ENCODE results near the gene TGFBR2.

The TGFBR2 gene

DNA sequence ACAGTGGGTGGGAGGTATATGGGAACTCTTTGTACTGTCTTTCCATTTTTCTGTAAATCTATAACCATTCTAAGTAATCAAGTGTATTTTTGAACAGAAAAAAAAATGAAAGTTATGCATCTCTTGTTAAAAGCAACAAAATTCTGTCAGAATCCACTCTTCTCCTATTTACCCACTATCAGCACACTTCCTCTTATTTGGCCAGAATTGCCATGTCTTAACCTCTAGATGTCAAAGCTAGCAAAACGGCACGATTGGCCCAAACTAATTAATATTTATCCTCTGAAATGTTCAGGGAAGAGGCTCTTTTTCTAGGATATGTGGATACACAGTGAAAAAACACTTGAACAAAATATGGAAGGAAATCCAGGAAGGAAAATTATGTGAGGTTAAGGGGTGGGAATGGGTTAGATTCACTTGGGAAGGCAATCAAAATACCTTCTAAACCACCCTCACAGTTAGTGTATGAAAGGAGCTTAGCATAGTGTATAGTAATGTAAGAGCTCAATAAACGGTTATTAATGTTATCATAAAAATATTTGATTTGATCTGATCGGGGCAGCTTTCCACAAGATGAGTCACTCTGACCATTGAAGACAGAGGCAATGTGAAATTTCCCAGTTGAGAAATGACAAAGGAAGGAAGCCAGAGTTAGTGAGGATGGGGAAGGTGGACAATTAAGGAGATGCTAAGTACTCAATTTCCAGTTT, 20.1 kb upstream of the TGFBR2 start:
- TF ChIP-seq, protein P1, sequence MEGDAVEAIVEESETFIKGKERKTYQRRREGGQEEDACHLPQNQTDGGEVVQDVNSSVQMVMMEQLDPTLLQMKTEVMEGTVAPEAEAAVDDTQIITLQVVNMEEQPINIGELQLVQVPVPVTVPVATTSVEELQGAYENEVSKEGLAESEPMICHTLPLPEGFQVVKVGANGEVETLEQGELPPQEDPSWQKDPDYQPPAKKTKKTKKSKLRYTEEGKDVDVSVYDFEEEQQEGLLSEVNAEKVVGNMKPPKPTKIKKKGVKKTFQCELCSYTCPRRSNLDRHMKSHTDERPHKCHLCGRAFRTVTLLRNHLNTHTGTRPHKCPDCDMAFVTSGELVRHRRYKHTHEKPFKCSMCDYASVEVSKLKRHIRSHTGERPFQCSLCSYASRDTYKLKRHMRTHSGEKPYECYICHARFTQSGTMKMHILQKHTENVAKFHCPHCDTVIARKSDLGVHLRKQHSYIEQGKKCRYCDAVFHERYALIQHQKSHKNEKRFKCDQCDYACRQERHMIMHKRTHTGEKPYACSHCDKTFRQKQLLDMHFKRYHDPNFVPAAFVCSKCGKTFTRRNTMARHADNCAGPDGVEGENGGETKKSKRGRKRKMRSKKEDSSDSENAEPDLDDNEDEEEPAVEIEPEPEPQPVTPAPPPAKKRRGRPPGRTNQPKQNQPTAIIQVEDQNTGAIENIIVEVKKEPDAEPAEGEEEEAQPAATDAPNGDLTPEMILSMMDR (IDR thresholded peaks at IDR 0.05; ENCODE audit: insufficient read depth, low read depth, low read length, missing control alignments), result no peak
- no peak for DNase-seq (ENCODE audit: low read depth)

DNA sequence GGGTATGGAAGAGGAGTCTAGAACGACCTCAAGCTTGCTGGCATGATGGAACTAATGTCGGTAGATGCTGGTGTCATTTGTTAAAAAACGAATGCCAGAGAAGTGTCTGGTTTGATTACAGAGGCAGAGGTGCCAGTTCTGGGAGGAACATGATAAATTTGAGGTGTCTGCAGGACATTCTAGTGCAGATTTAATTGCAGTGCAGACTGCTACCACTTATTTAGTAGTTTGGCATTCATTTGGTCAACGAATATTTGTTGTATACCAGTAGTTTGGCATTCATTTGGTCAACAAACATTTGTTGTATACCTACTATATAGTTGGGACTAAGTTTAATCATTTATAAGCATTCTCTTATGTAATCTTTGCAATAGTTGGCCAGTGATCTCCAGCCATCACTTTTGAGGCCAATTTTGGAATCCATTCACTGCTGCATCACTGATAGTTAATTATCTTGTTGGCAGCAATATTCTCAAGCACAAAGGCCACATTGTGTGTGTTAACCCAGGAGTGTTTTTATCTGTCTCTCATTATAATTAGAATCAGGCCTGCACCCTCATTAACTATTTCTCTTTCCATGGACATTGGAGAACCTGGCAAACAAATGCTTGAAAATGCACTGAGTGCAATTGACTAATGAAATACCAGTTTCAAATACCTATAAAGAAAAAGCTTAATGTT, 19.5 kb upstream of the TGFBR2 start:
- no peak for DNase-seq (ENCODE audit: low read depth)
- H3K4me3 ChIP-seq (ENCODE audit: low read depth, low read length), result no peak overlapping the region
- TF ChIP-seq, protein P1 (IDR thresholded peaks at IDR 0.05; ENCODE audit: insufficient read depth, low read depth, low read length, missing control alignments), result no peak

More for the DNA sequence above, 20.1 kb upstream of the TGFBR2 start:
- H3K4me3 ChIP-seq (ENCODE audit: low read depth, low read length), result no peak overlapping the region

DNA sequence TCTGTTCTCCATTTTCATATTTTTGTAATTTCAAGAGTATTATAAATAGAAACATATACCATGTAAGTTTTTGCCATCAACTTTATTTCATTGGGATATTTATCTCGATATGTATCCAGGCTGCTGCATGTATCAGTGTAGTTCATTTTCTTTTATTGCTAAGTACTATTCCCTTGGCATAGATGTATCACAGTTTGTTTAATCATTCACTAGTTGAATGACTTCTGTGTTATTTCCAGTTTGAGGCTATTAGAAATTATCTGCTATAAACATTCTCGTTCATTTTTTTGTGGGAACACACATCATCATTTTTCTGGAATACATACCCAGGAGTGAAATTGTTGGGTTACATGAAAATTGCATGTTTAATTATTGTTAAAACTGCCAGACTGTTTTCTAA, 18.5 kb upstream of the TGFBR2 start:
- H3K4me3 ChIP-seq (ENCODE audit: low read depth, low read length), result no peak overlapping the region
- no peak for DNase-seq (ENCODE audit: low read depth)
- TF ChIP-seq, protein P1 (IDR thresholded peaks at IDR 0.05; ENCODE audit: insufficient read depth, low read depth, low read length, missing control alignments), result no peak

DNA sequence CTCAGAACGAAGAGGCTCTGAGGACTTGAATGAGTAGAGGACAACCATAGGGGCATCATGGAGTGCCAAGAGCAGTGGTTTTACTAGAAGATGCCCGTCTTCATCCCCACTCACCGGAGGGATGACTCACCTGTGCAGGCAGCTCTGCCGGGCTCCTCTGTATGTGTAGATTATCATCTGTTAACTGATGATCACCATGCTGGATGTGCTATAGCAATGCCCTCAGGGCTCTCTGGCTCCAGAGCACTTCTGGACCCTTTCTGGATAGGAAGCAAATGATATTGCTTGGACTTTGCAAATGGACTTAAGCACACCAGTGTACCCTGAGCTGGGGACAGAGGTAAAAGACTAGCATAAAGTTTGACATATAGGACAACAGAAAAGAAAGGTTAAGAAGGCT, 10.2 kb upstream of the TGFBR2 start:
- TF ChIP-seq, protein P1 (IDR thresholded peaks at IDR 0.05; ENCODE audit: insufficient read depth, low read depth, low read length, missing control alignments), result no peak
- no peak for DNase-seq (ENCODE audit: low read depth)
- H3K4me3 ChIP-seq (ENCODE audit: low read depth, low read length), result no peak overlapping the region

DNA sequence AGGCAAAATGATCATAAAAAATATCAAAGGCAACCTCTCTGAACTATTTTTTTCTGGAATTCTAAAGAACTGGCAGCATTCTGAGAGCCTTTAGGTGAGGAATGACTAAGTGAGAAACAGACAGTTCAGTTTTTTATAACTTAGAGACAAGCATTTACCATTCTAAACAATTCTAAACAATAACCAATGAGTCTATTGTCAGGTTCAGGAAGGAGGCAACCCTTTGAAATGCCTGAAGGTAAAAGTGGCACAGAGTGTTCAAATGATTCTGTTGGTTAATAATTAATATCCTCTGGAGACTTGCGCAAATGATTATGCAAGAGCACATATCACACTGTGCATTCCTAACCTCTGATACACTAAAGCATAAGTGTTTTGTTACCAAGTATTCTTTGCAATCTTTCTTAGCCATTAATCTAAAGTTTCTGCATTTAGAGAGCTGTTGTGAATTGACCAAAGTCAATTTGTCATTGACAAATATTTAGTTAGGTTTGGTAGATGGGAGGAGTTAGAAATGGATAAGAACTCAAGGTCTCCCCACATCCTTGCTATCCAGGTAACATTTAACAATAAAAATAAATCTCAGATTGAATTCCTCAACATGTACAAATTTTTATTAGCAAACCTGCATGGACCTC, 9.2 kb upstream of the TGFBR2 start:
- no peak for DNase-seq (ENCODE audit: low read depth)
- H3K4me3 ChIP-seq (ENCODE audit: low read depth, low read length), result no peak overlapping the region
- TF ChIP-seq, protein P1 (IDR thresholded peaks at IDR 0.05; ENCODE audit: insufficient read depth, low read depth, low read length, missing control alignments), result no peak

DNA sequence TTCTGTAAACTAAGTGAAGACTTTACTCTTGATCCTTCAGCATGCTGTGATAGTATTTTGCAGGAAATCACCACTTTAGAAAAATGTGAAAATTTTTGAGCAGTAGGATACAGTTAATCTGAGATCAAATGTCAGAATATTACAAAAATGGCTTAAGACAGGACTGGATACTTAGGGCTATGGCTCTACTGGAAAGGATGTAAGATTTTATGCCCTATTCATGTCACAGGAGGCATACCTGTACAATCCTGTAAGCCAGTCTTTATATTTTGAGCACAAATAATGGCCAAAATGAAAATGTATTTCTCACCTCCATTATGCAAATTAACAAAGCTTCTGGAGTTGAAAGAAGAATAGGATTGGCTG, 8.6 kb upstream of the TGFBR2 start:
- no peak overlapping the region for H3K4me3 ChIP-seq (ENCODE audit: low read depth, low read length)
- TF ChIP-seq, protein P1 (IDR thresholded peaks at IDR 0.05; ENCODE audit: insufficient read depth, low read depth, low read length, missing control alignments), result no peak
- DNase-seq (ENCODE audit: low read depth), result no peak

Data from GM12865 (cell line).